ENCODE results near the gene DPP4.

DNA sequence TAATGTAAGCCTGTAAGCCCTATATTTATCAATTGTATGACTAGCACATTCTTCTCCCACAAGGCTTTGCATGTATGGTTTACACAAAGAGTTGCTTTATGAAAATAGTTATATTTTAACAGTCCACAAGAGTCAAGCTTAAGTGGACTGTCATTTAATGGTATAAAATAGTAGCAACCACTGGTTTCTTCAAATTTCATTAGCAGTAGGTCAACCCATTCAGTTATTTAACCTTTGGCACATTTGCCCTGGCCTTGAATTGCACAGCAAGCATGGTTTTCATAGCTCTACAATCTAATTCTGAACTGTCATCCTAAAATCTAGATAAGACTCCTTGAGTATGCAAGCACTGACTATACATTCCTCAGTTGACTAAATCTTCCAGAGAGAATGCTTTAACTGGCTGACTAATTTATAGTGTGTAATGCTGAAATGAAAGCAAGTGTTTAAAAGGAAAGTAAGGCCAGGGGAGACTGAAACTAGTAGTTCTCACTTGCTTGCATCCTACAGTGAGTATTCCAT, 1.8 kb downstream of the DPP4 start:
- no peak for TF ChIP-seq CTCF (IDR thresholded peaks at IDR 0.05; ENCODE audit: poor library complexity, severe bottlenecking)
- no peak for TF ChIP-seq POLR2AphosphoS5 (IDR thresholded peaks at IDR 0.05)
- TF ChIP-seq EZH2 (IDR thresholded peaks at IDR 0.05; ENCODE audit: borderline replicate concordance, insufficient read depth, low read length, poor library complexity, severe bottlenecking), result no peak
- no peak for TF ChIP-seq REST (IDR thresholded peaks at IDR 0.05; ENCODE audit: borderline replicate concordance)
- no peak for TF ChIP-seq EP300 (conservative IDR thresholded peaks at IDR 0.05; ENCODE audit: poor library complexity, severe bottlenecking)
- no peak for TF ChIP-seq TAF1 (IDR thresholded peaks at IDR 0.05; ENCODE audit: low read depth)
- no peak for TF ChIP-seq SMC3 (conservative IDR thresholded peaks at IDR 0.05; ENCODE audit: poor library complexity)

Data from neural cell (in vitro differentiated cells).